AG04450 (cell line): ENCODE data around the gene SMIM35. TPM values are rescaled to one million over a fixed set of nuclear protein-coding genes. Genes with fewer than 3 reads are reported as not detected.

Experiments used
- CTCF ChIA-PET: fragments of 300-600, 350-600 bp; formaldehyde crosslinking; extraction: SDS; loops from one replicate; lab custom pipeline; 2022; ENCODE audit warnings: antibody characterized with exemption, inconsistent platforms; lab: Charles Lee
- POLR2A ChIA-PET: fragments of 350-600 bp; formaldehyde crosslinking; extraction: SDS; loops from one replicate; lab custom pipeline; 2021; ENCODE audit warnings: antibody characterized with exemption, inconsistent platforms; lab: Yijun Ruan, JAX
- DNase-seq: peaks from one replicate; pipeline ENCODE4 v3.0.0-alpha.2; 2011; ENCODE audit warnings: low read depth, low spot score
- H3K27ac ChIP-seq: one replicate; pipeline ENCODE4 v1.5.1; 2012; ENCODE audit warnings: low read depth, low read length, control low read depth
- H3K27me3 ChIP-seq: one replicate; pipeline ENCODE4 v1.6.0; 2012; ENCODE audit warnings: low read length; ENCODE audit not compliant: control insufficient read depth, insufficient read depth
- H3K4me3 ChIP-seq: 2 replicates; pipeline ENCODE4 v1.5.1; 2011; ENCODE audit warnings: mild to moderate bottlenecking, low read depth, low read length, control low read depth
- H3K9me3 ChIP-seq: 2 replicates; pipeline ENCODE4 v1.5.1; 2012; ENCODE audit warnings: low read length; ENCODE audit not compliant: control insufficient read depth, insufficient read depth
- CTCF ChIP-seq: IDR thresholded peaks from 2 replicates; pipeline ENCODE4 v1.5.1; 2011; ENCODE audit warnings: low read depth, low read length, control low read depth, inconsistent platforms
- polyA plus RNA-seq: library from polyadenylated mRNA; depleted of rRNA; stranded (reverse); fragments of >200 nt; gene quantifications from 2 replicates; pipeline ENCODE4 v1.2.3, GENCODE V29; 2011

The SMIM35 gene
- polyA plus RNA-seq, 1 experiment: not detected

GRCh38 chr11:118074091-118074685, 12.6 kb downstream of the SMIM35 start:
- no peak overlapping the region for H3K27ac ChIP-seq
- ChIA-PET CTCF (interaction anchor here (0.6 to 1.0 kb wide), 2 partner anchors 8 to 648 kb away, joined by 3 read pairs; no protein-coding TSS in a partner anchor), POLR2A (interaction anchor here (0.7 kb wide), 1 partner anchor 285 kb away, joined by 5 read pairs; no protein-coding TSS in a partner anchor)
- no peak for TF ChIP-seq CTCF
- no peaks in the 10 kb centered on the region for H3K9me3 ChIP-seq
- H3K27me3 ChIP-seq: peaks cover 8% of the 10 kb centered on the region
- no peak overlapping the region for H3K4me3 ChIP-seq
- no peak for DNase-seq

GRCh38 chr11:118073554-118073953, 13.2 kb downstream of the SMIM35 start:
- Histone ChIP-seq H3K9me3 (no peaks in the 10 kb centered on the region), H3K27me3 (peaks cover 4% of the 10 kb centered on the region), H3K4me3 (no peak overlapping the region), H3K27ac (no peak overlapping the region)
- CTCF ChIA-PET: interaction anchor here (1.0 to 1.9 kb wide), 3 partner anchors 9 to 127 kb away, joined by 3 to 5 read pairs (median 4); no protein-coding TSS in a partner anchor
- POLR2A ChIA-PET: no interaction called here
- TF ChIP-seq CTCF: no peak
- DNase-seq: no peak

- no peak for TF ChIP-seq CTCF
- ChIA-PET POLR2A (no interaction called here), CTCF (interaction anchor here (0.6 kb wide), 1 partner anchor 127 kb away, joined by 5 read pairs; no protein-coding TSS in a partner anchor)
- H3K27ac ChIP-seq: no peak overlapping the region
- no peak overlapping the region for H3K4me3 ChIP-seq
- peaks cover 2% of the 10 kb centered on the region for H3K27me3 ChIP-seq
- no peak for DNase-seq
- no peaks in the 10 kb centered on the region for H3K9me3 ChIP-seq
These were observed 15.2 kb downstream of the SMIM35 start for GRCh38 chr11:118071416-118072030.

- no peak overlapping the region for H3K27ac ChIP-seq
- ChIA-PET CTCF (no interaction called here), POLR2A (no interaction called here)
- peaks cover 4% of the 10 kb centered on the region for H3K27me3 ChIP-seq
- DNase-seq: no peak
- H3K4me3 ChIP-seq: no peak overlapping the region
- H3K9me3 ChIP-seq: no peaks in the 10 kb centered on the region
- no peak for TF ChIP-seq CTCF
These were observed 17.7 kb downstream of the SMIM35 start for GRCh38 chr11:118068945-118069612.
